ENCODE measurements around the gene LRRTM4.

DNA sequence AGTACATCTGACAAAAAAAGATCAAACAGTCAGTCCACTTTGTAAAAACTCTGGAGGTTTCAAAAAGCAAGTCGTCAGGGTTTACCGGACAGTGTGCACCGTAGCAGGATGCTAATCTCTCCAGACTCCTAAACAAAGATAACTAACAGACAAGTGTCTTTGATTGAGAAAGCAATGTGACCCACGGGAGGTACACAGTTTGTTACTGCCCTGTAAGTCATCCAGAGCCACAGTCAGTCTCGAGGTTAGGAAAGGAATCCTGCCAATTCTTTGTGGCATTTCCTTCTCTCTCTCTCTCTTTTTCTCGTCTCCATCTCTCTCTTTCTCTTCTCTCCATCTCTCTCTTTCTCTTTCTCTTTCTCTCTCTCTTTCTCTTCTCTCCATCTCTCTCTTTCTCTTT lies 42.8 kb downstream of the LRRTM4 start:
- no peak for TF ChIP-seq CEBPB (IDR thresholded peaks at IDR 0.05; ENCODE audit: borderline replicate concordance in 1 of 2, low read depth in 2 of 2, low read length in 2 of 2)
- TF ChIP-seq, protein P1, sequence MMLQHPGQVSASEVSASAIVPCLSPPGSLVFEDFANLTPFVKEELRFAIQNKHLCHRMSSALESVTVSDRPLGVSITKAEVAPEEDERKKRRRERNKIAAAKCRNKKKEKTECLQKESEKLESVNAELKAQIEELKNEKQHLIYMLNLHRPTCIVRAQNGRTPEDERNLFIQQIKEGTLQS (IDR thresholded peaks at IDR 0.05; ENCODE audit: borderline replicate concordance, extremely low read depth, low read depth, low read length), result no peak
- TF ChIP-seq, protein P2, sequence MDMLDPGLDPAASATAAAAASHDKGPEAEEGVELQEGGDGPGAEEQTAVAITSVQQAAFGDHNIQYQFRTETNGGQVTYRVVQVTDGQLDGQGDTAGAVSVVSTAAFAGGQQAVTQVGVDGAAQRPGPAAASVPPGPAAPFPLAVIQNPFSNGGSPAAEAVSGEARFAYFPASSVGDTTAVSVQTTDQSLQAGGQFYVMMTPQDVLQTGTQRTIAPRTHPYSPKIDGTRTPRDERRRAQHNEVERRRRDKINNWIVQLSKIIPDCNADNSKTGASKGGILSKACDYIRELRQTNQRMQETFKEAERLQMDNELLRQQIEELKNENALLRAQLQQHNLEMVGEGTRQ (IDR thresholded peaks at IDR 0.05; ENCODE audit: borderline replicate concordance, low read depth, low read length), result no peak
- TF ChIP-seq, protein P3, sequence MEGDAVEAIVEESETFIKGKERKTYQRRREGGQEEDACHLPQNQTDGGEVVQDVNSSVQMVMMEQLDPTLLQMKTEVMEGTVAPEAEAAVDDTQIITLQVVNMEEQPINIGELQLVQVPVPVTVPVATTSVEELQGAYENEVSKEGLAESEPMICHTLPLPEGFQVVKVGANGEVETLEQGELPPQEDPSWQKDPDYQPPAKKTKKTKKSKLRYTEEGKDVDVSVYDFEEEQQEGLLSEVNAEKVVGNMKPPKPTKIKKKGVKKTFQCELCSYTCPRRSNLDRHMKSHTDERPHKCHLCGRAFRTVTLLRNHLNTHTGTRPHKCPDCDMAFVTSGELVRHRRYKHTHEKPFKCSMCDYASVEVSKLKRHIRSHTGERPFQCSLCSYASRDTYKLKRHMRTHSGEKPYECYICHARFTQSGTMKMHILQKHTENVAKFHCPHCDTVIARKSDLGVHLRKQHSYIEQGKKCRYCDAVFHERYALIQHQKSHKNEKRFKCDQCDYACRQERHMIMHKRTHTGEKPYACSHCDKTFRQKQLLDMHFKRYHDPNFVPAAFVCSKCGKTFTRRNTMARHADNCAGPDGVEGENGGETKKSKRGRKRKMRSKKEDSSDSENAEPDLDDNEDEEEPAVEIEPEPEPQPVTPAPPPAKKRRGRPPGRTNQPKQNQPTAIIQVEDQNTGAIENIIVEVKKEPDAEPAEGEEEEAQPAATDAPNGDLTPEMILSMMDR (IDR thresholded peaks at IDR 0.05 in 2 of 3, conservative IDR thresholded peaks at IDR 0.05 in 1 of 3; ENCODE audit: control insufficient read depth in 2 of 3, extremely low read depth in 1 of 3, insufficient read depth in 1 of 3, low read depth in 3 of 3, low read length in 3 of 3), result no peak

Measured in GM12878 (cell line).